IMR-90 (cell line): Measurements from ENCODE around the gene CCDC83.

Source experiments
- CHD1 ChIP-seq: IDR thresholded peaks from 2 replicates; pipeline ENCODE4 v1.6.1; 2012; ENCODE audit warnings: low read depth, low read length, improper control_type of control experiment
- CTCF ChIP-seq: conservative IDR thresholded peaks from 2 replicates; pipeline ENCODE4 v1.5.1; 2012; ENCODE audit warnings: mild to moderate bottlenecking, low read depth, low read length, improper control_type of control experiment
- MAFK ChIP-seq: IDR thresholded peaks from 2 replicates; pipeline ENCODE4 v1.6.1; 2012; ENCODE audit warnings: low read depth, low read length, improper control_type of control experiment
- NFE2L2 ChIP-seq: fragments of 150-350 bp; IDR thresholded peaks from 2 replicates; pipeline ENCODE4 v1.6.1; 2016; ENCODE audit warnings: low read depth, mild to moderate bottlenecking, low read length

GRCh38 chr11:85835263-85835662 is 19.9 kb upstream of the CCDC83 start:
- TF ChIP-seq CTCF (no peak), CHD1 (no peak), NFE2L2 (no peak), MAFK (no peak)
